ENCODE data around the gene SLC10A7. TPM values are rescaled to one million over a fixed set of nuclear protein-coding genes. Genes with fewer than 3 reads are reported as not detected.

The SLC10A7 gene
- total and polyA plus RNA-seq, 2 experiments from 2014 or later = 0.81 to 4.3 TPM

GRCh38 chr4:146261041-146261440, 260.7 kb downstream of the SLC10A7 start:
- H3K27ac ChIP-seq (ENCODE audit: low read depth) = no peak overlapping the region
- H3K4me3 ChIP-seq = no peak overlapping the region
- no peaks in the 10 kb centered on the region for H3K9me3 Mint-ChIP-seq
- H3F3A ChIP-seq (replicated peaks; ENCODE audit: low read depth) = no peaks in the 10 kb centered on the region
- H2AFZ ChIP-seq = no peak overlapping the region
- no peak overlapping the region for H3K27ac Mint-ChIP-seq
- H3K4me3 Mint-ChIP-seq = no peak overlapping the region
- H3K27me3 ChIP-seq (ENCODE audit: insufficient read depth) = no peaks in the 10 kb centered on the region
- H3K36me3 ChIP-seq (ENCODE audit: insufficient read depth) = no peaks in the 10 kb centered on the region
- no peaks in the 10 kb centered on the region for H4K20me1 ChIP-seq (replicated peaks; ENCODE audit: insufficient read depth)
- H3K36me3 Mint-ChIP-seq (ENCODE audit: low read depth) = no peaks in the 10 kb centered on the region
- TF ChIP-seq STAT1 (IDR thresholded peaks at IDR 0.05; ENCODE audit: unreplicated experiment) (no peak), ZNF331 (CRISPR knock-in tag; IDR thresholded peaks at IDR 0.05; ENCODE audit: low read depth) (no peak), ZNF114 (CRISPR knock-in tag; IDR thresholded peaks at IDR 0.05) (no peak), NANOG (IDR thresholded peaks at IDR 0.05; ENCODE audit: borderline replicate concordance) (no peak), ETS1 (IDR thresholded peaks at IDR 0.05) (no peak), CREB1 (CRISPR knock-in tag; IDR thresholded peaks at IDR 0.05; ENCODE audit: low read depth) (no peak), POLR2AphosphoS5 (IDR thresholded peaks at IDR 0.05; ENCODE audit: low read depth) (no peak), EZH2 (IDR thresholded peaks at IDR 0.05; ENCODE audit: low read depth, unreplicated experiment) (no peak)
- TF ChIP-seq, protein P1, sequence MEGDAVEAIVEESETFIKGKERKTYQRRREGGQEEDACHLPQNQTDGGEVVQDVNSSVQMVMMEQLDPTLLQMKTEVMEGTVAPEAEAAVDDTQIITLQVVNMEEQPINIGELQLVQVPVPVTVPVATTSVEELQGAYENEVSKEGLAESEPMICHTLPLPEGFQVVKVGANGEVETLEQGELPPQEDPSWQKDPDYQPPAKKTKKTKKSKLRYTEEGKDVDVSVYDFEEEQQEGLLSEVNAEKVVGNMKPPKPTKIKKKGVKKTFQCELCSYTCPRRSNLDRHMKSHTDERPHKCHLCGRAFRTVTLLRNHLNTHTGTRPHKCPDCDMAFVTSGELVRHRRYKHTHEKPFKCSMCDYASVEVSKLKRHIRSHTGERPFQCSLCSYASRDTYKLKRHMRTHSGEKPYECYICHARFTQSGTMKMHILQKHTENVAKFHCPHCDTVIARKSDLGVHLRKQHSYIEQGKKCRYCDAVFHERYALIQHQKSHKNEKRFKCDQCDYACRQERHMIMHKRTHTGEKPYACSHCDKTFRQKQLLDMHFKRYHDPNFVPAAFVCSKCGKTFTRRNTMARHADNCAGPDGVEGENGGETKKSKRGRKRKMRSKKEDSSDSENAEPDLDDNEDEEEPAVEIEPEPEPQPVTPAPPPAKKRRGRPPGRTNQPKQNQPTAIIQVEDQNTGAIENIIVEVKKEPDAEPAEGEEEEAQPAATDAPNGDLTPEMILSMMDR (conservative IDR thresholded peaks at IDR 0.05; ENCODE audit: low read depth in 2 of 2) = no peak
- peaks cover 6% of the 10 kb centered on the region for H3K4me1 Mint-ChIP-seq
- peaks cover 9% of the 10 kb centered on the region for H3K9me2 ChIP-seq (ENCODE audit: insufficient read depth)
- no peak overlapping the region for H3K4me2 ChIP-seq
- DNase-seq (ENCODE audit: low spot score) = no peak
- peaks cover 12% of the 10 kb centered on the region for H3K4me1 ChIP-seq (ENCODE audit: insufficient read depth)
- no peaks in the 10 kb centered on the region for H3K79me2 ChIP-seq (replicated peaks; ENCODE audit: insufficient read depth)
- ATAC-seq = no peak
- peaks cover 2% of the 10 kb centered on the region for H3K27me3 Mint-ChIP-seq (ENCODE audit: insufficient read depth, low read depth, poor library complexity)

DNA sequence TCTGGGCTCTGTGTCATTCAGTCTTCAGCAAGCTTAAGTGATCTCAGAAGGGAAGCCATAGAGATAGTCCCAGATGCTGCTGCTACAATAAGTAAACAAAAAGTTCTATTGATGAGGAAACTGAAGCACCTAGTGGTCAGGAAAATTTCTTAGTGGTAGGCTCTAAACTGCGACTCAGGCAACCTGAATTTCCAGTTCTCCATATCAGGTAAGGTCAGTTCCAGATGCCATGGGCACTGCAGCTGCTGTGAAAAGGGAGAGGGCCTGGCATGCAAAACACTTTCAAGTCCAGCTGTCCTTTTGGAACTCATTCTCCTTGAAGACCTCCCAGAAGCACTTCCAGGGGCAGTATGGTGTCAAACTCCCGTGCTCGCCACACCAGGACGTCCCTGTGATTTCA, 261.2 kb downstream of the SLC10A7 start:
- no peak for ATAC-seq
- no peaks in the 10 kb centered on the region for H3K9me3 Mint-ChIP-seq
- H2AFZ ChIP-seq = no peak overlapping the region
- H3K36me3 Mint-ChIP-seq (ENCODE audit: low read depth) = no peaks in the 10 kb centered on the region
- peaks cover under 1% of the 10 kb centered on the region; the same call in 2 of the 3 replicates for H3K4me1 Mint-ChIP-seq
- H3K4me3 Mint-ChIP-seq = no peak overlapping the region
- no peaks in the 10 kb centered on the region for H3F3A ChIP-seq (replicated peaks; ENCODE audit: low read depth)
- no peak overlapping the region for H3K27ac ChIP-seq (ENCODE audit: low read depth)
- H3K4me3 ChIP-seq = no peak overlapping the region
- no peak overlapping the region for H3K4me2 ChIP-seq
- no peaks in the 10 kb centered on the region for H4K20me1 ChIP-seq (replicated peaks; ENCODE audit: insufficient read depth)
- peaks cover 9% of the 10 kb centered on the region for H3K9me2 ChIP-seq (ENCODE audit: insufficient read depth)
- peaks cover 2% of the 10 kb centered on the region for H3K27me3 Mint-ChIP-seq (ENCODE audit: insufficient read depth, low read depth, poor library complexity)
- no peak for TF ChIP-seq NANOG (IDR thresholded peaks at IDR 0.05; ENCODE audit: borderline replicate concordance)
- no peak overlapping the region for H3K27ac Mint-ChIP-seq
- H3K36me3 ChIP-seq (ENCODE audit: insufficient read depth) = no peaks in the 10 kb centered on the region
- no peak for DNase-seq (ENCODE audit: low spot score)
- H3K27me3 ChIP-seq (ENCODE audit: insufficient read depth) = no peaks in the 10 kb centered on the region
- peaks cover 6% of the 10 kb centered on the region for H3K4me1 ChIP-seq (ENCODE audit: insufficient read depth)
- H3K79me2 ChIP-seq (replicated peaks; ENCODE audit: insufficient read depth) = no peaks in the 10 kb centered on the region

Data from GM23338 (cell line).